GM18861 (cell line): ENCODE measurements around the gene TMEM51.

ENCODE experiments used
- ATAC-seq: cut with Tn5 transposase; IDR thresholded peaks from one replicate; pipeline ENCODE4 v1.9.1; 2021; ENCODE audit not compliant: unreplicated experiment

Gene TMEM51

DNA sequence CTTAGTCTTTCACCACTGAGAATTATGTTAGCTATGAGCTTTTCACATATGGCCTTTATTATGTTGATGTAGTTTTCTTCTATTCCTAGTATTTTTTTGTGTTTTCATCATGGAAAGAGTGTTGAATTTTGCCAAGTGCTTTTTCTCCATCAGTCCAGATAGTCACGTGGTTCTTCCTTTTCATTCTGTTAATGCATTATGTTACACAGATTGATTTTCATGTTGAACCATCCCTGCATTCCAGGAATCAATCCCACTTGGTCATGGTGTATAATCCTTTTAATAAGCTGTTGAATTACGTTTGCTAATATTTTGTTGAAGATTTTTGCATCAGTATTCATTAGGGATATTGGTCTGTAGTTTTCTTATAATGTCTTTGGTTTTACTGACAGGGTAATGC lies 111.2 kb downstream of the TMEM51 start:
- no peak for ATAC-seq
